C4-2B (cell line): ENCODE measurements around the gene ELMO2.

ENCODE experiments used
- H3K27ac ChIP-seq: fragments of 450-650 bp; 2 replicates; pipeline ENCODE4 v1.5.1; 2017
- CTCF ChIP-seq: fragments of 450-650 bp; conservative IDR thresholded peaks from 2 replicates; pipeline ENCODE4 v1.5.1; 2017; ENCODE audit warnings: mild to moderate bottlenecking
- ZFX ChIP-seq: fragments of 450-650 bp; IDR thresholded peaks from 2 replicates; pipeline ENCODE4 v1.6.1; 2017

Gene ELMO2

GRCh38 chr20:46317685-46318177 lies 88.7 kb downstream of the ELMO2 start:
- H3K27ac ChIP-seq, result no peak overlapping the region
- TF ChIP-seq ZFX (no peak), CTCF (no peak)

GRCh38 chr20:46316984-46317684 lies 89.3 kb downstream of the ELMO2 start:
- no peak overlapping the region for H3K27ac ChIP-seq
- no peak for TF ChIP-seq CTCF
- TF ChIP-seq ZFX, result no peak
